Astrocyte (in vitro differentiated cells and primary cell): ENCODE measurements around the gene KRT4.

Experiments
- CTCF ChIP-seq: IDR thresholded peaks from 2 replicates; pipeline ENCODE4 v1.5.1; 2011; ENCODE audit warnings: low read depth, mild to moderate bottlenecking, inconsistent platforms, low read length, moderate library complexity; ENCODE audit not compliant: insufficient read depth
- EZH2 ChIP-seq: IDR thresholded peaks from 2 replicates; pipeline ENCODE4 v1.6.1; 2012; ENCODE audit warnings: mild to moderate bottlenecking, low read length, inconsistent platforms; ENCODE audit not compliant: insufficient read depth

- TF ChIP-seq CTCF (no peak), EZH2 (no peak)
Measured at GRCh38 chr12:52765702-52766101, 48.2 kb downstream of the KRT4 start.
